HCT116 (cell line): ENCODE data around the gene CNTN5. TPM values are rescaled to one million over a fixed set of nuclear protein-coding genes. Genes with fewer than 3 reads are reported as not detected.

ENCODE experiments used
- ATAC-seq: fragments of 200-7000 bp; cut with Tn5 transposase; 2 replicates; pipeline ENCODE4 v1.9.1; 2020; ENCODE audit warnings: mild to moderate bottlenecking, moderate library complexity
- BruUV-seq: library from RNA; stranded (reverse); fragments of 400-500 nt; replicated peaks from 2 replicates; lab custom pipeline; 2021; lab: Mats Ljungman, UMichigan
- CTCF ChIA-PET: fragments of 300-600 bp; sonication (Branson Sonifier 250); formaldehyde crosslinking; loops from one replicate; lab custom pipeline; 2021; ENCODE audit warnings: antibody characterized with exemption; lab: Charles Lee
- POLR2A ChIA-PET: fragments of 300-600, 350-600 bp; sonication (Branson Sonifier 250); formaldehyde crosslinking; loops from one replicate; lab custom pipeline; 2021; ENCODE audit warnings: antibody characterized with exemption; lab: Charles Lee
- RAD21 ChIA-PET, 2 experiments: fragments of 300-600 bp; sonication (Branson Sonifier 250); formaldehyde crosslinking; loops; one replicate each; lab custom pipeline; 2023; ENCODE audit warnings: low total read pairs in 2 of 2; ENCODE audit not compliant: uncharacterized antibody in 2 of 2, unreplicated experiment in 2 of 2, low non-redundant PET in 1 of 2; lab: Charles Lee
- DNase-seq: peaks from one replicate; pipeline ENCODE4 v3.0.0-alpha.2; 2010; ENCODE audit warnings: low read depth, low spot score
- H2AFZ ChIP-seq: fragments of 200-600 bp; shearing (Covaris generic), sonication (generic); 2 replicates; pipeline ENCODE4 v1.6.1; 2017; ENCODE audit warnings: low read depth, mixed run types, mixed read lengths, antibody characterized with exemption, low read length; ENCODE audit not compliant: poor library complexity, severe bottlenecking
- H3K27ac ChIP-seq: 2 replicates; pipeline ENCODE4 v1.5.1; 2012; ENCODE audit warnings: low read depth, low read length
- H3K27me3 ChIP-seq: fragments of 200-600 bp; sonication (generic); 2 replicates; pipeline ENCODE4 v1.6.1; 2016; ENCODE audit warnings: mixed run types, low read length, mixed read lengths; ENCODE audit not compliant: insufficient read depth
- H3K36me3 ChIP-seq, 2 experiments: fragments of 200-500 bp in 1 of 2; fragments of 200-600 bp in 1 of 2; sonication (Bioruptor generic) in 1 of 2; sonication (generic) in 1 of 2; 2 replicates each; pipeline versions ENCODE4 v1.5.1 to v1.6.1; 2014 to 2016; ENCODE audit warnings: low read length in 2 of 2, inconsistent platforms in 1 of 2, mixed read lengths in 1 of 2, mixed run types in 1 of 2; ENCODE audit not compliant: insufficient read depth in 2 of 2, control insufficient read depth in 1 of 2
- H3K4me1 ChIP-seq, 2 experiments: fragments of 200-600 bp in 1 of 2; sonication (generic) in 1 of 2; 2 replicates each; pipeline versions ENCODE4 v1.5.1 to v1.6.1; 2012 to 2017; ENCODE audit warnings: low read length in 2 of 2, inconsistent platforms in 1 of 2, mild to moderate bottlenecking in 1 of 2, mixed read lengths in 1 of 2, mixed run types in 1 of 2, moderate library complexity in 1 of 2; ENCODE audit not compliant: insufficient read depth in 2 of 2, control insufficient read depth in 1 of 2
- H3K4me2 ChIP-seq: fragments of 200-600 bp; sonication (generic); 2 replicates; pipeline ENCODE4 v1.6.1; 2017; ENCODE audit warnings: mixed run types, low read length, mixed read lengths
- H3K4me3 ChIP-seq, 2 experiments: fragments of 200-600 bp in 1 of 2; sonication (generic) in 1 of 2; replicated peaks in 1 of 2; 2 replicates each; pipeline ENCODE4 v1.5.1; 2011 to 2016; ENCODE audit warnings: low read length in 2 of 2, control low read depth in 1 of 2, low read depth in 1 of 2, mild to moderate bottlenecking in 1 of 2, mixed read lengths in 1 of 2, mixed run types in 1 of 2
- H3K79me2 ChIP-seq: fragments of 200-600 bp; sonication (generic); 2 replicates; pipeline ENCODE4 v1.6.1; 2017; ENCODE audit warnings: mild to moderate bottlenecking, mixed run types, low read length, moderate library complexity, mixed read lengths; ENCODE audit not compliant: insufficient read depth
- H3K9ac ChIP-seq: fragments of 200-600 bp; sonication (generic); 2 replicates; pipeline ENCODE4 v1.6.1; 2016; ENCODE audit warnings: low read length, mixed read lengths
- H3K9me2 ChIP-seq: fragments of 200-600 bp; sonication (generic), shearing (Covaris generic); 2 replicates; pipeline ENCODE4 v1.6.1; 2017; ENCODE audit warnings: mixed run types, mild to moderate bottlenecking, moderate library complexity; ENCODE audit not compliant: insufficient read depth
- H3K9me3 ChIP-seq, 2 experiments: fragments of 200-500 bp in 1 of 2; fragments of 200-600 bp in 1 of 2; sonication (Bioruptor generic) in 1 of 2; sonication (generic) in 1 of 2; 2 replicates each; pipeline ENCODE4 v1.6.1; 2014 to 2017; ENCODE audit warnings: low read length in 2 of 2, mixed read lengths in 2 of 2, inconsistent platforms in 1 of 2, low read depth in 1 of 2, mild to moderate bottlenecking in 1 of 2, mixed run types in 1 of 2, moderate library complexity in 1 of 2; ENCODE audit not compliant: control insufficient read depth in 1 of 2, insufficient read depth in 1 of 2
- H4K20me1 ChIP-seq: fragments of 200-600 bp; sonication (generic), shearing (Covaris generic); 2 replicates; pipeline ENCODE4 v1.6.1; 2017; ENCODE audit warnings: mixed run types, mild to moderate bottlenecking, moderate library complexity; ENCODE audit not compliant: insufficient read depth
- CEBPB ChIP-seq: IDR thresholded peaks from 2 replicates; pipeline ENCODE4 v1.6.1; 2012; ENCODE audit warnings: low read depth
- EZH2phosphoT487 ChIP-seq: fragments of 200-600 bp; IDR thresholded peaks from 2 replicates; pipeline ENCODE4 v1.6.1; 2018; ENCODE audit warnings: antibody characterized with exemption, borderline replicate concordance
- FOSL1 ChIP-seq: IDR thresholded peaks from 2 replicates; pipeline ENCODE4 v1.6.1; 2012; ENCODE audit warnings: low read depth
- POLR2A ChIP-seq: IDR thresholded peaks from 2 replicates; pipeline ENCODE4 v1.7.0; 2011; ENCODE audit warnings: borderline replicate concordance; ENCODE audit not compliant: insufficient read depth, insufficient read length; ENCODE audit errors: extremely low read depth
- POLR2AphosphoS5 ChIP-seq: IDR thresholded peaks from 2 replicates; pipeline ENCODE4 v1.6.1; 2011; ENCODE audit warnings: mild to moderate bottlenecking, low read depth, low read length, moderate library complexity
- SRF ChIP-seq: IDR thresholded peaks from 2 replicates; pipeline ENCODE4 v1.6.1; 2012; ENCODE audit warnings: low read depth
- TCF7L2 ChIP-seq: IDR thresholded peaks from 2 replicates; pipeline ENCODE4 v1.7.0; 2011; ENCODE audit warnings: borderline replicate concordance, inconsistent platforms; ENCODE audit not compliant: insufficient read depth, insufficient read length; ENCODE audit errors: extremely low read depth
- ZFX ChIP-seq: fragments of 450-650 bp; IDR thresholded peaks from 2 replicates; pipeline ENCODE4 v1.6.1; 2017
- intact Hi-C: fragments of 100-400 bp; cut with micrococcal nuclease; formaldehyde crosslinking; loops from 2 replicates; pipeline ENCODE4 v1.10.0; 2022
- total RNA-seq: library from RNA; stranded (reverse); gene quantifications from one replicate; pipeline ENCODE4 v1.2.1, GENCODE V29; 2021; ENCODE audit not compliant: unreplicated experiment
- TF ChIP-seq, protein P1 (sequence below): IDR thresholded peaks from 2 replicates; pipeline ENCODE4 v1.6.1; 2011; ENCODE audit warnings: mild to moderate bottlenecking, low read length, moderate library complexity; ENCODE audit not compliant: insufficient replicate concordance; ENCODE audit errors: extremely low read depth
- TF ChIP-seq, protein P2 (sequence below): IDR thresholded peaks from 2 replicates; pipeline ENCODE4 v1.6.1; 2012
- TF ChIP-seq, protein P3 (sequence below): IDR thresholded peaks from 2 replicates; pipeline ENCODE4 v1.6.1; 2012

The CNTN5 gene
- total RNA-seq, 1 experiment from 2014 or later, result not detected

DNA sequence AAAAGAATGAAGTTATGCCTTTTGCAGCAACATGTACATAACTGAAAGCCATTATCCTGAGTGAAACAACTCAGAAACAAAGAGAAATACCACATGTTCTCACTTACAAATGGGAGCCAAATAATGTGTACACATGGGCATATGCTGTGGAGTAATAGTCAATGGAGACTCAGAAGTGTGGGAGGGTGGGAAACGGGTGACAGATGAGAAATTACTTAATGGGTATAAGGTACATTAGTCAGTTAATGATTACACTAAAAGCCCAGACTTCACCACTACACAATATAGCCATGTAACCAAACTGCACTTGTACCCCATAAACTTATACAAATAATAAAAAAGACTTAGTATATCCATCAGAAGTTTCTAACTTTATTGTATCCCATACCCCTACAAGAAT, 992.3 kb downstream of the CNTN5 start:
- no peak overlapping the region for H2AFZ ChIP-seq
- H3K27me3 ChIP-seq, result no peaks in the 10 kb centered on the region
- H4K20me1 ChIP-seq, result no peaks in the 10 kb centered on the region
- ATAC-seq, result no peak
- H3K9me3 ChIP-seq, result peaks cover 0 to 2% of the 10 kb centered on the region in 2 experiments; a peak in 1 of 4 replicates
- H3K9me2 ChIP-seq, result no peaks in the 10 kb centered on the region
- no peaks in the 10 kb centered on the region for H3K79me2 ChIP-seq
- no peak overlapping the region for H3K4me2 ChIP-seq
- ChIA-PET RAD21 (no interaction called here), CTCF (no interaction called here), POLR2A (no interaction called here)
- H3K9ac ChIP-seq, result no peak overlapping the region
- TF ChIP-seq SRF, result no peak
- TF ChIP-seq, protein P1, sequence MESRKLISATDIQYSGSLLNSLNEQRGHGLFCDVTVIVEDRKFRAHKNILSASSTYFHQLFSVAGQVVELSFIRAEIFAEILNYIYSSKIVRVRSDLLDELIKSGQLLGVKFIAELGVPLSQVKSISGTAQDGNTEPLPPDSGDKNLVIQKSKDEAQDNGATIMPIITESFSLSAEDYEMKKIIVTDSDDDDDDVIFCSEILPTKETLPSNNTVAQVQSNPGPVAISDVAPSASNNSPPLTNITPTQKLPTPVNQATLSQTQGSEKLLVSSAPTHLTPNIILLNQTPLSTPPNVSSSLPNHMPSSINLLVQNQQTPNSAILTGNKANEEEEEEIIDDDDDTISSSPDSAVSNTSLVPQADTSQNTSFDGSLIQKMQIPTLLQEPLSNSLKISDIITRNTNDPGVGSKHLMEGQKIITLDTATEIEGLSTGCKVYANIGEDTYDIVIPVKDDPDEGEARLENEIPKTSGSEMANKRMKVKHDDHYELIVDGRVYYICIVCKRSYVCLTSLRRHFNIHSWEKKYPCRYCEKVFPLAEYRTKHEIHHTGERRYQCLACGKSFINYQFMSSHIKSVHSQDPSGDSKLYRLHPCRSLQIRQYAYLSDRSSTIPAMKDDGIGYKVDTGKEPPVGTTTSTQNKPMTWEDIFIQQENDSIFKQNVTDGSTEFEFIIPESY, result no peak
- TF ChIP-seq TCF7L2, result no peak
- no peak for TF ChIP-seq EZH2phosphoT487
- TF ChIP-seq CEBPB, result no peak
- H3K4me3 ChIP-seq, result no peak overlapping the region
- H3K27ac ChIP-seq, result no peak overlapping the region
- no peaks in the 10 kb centered on the region for H3K36me3 ChIP-seq
- no TSS peak for BruUV-seq
- DNase-seq, result no peak
- intact Hi-C loops, result no loop called here
- no peaks in the 10 kb centered on the region for H3K4me1 ChIP-seq

DNA sequence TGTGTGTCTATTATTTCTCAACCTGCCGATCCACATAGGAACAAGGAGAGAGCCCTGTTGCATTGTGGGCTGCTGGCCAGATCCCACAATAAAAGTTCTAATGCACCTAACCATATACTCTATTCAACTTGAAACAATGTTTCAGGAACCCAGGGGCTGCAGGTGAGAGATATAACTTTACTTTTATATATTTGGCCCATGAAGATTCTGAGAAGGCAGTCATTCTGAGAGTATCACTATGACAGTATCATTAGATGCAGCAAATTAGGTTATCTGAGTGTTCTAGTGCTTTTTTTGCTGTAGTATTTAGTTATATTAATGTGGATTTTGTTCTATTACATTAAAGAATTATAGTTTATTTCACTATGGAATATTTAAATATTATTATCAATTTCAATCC, 1011.2 kb downstream of the CNTN5 start:
- Histone ChIP-seq H3K9me2 (no peaks in the 10 kb centered on the region), H3K9me3 (peaks cover 4% of the 10 kb centered on the region in 2 experiments; a peak in 2 of 4 replicates), H3K4me3 (no peak overlapping the region), H3K9ac (no peak overlapping the region), H3K27ac (no peak overlapping the region), H3K4me1 (no peaks in the 10 kb centered on the region), H3K36me3 (no peaks in the 10 kb centered on the region), H2AFZ (no peak overlapping the region), H4K20me1 (no peaks in the 10 kb centered on the region), H3K79me2 (no peaks in the 10 kb centered on the region), H3K4me2 (no peak overlapping the region), H3K27me3 (no peaks in the 10 kb centered on the region)
- ChIA-PET RAD21 (no interaction called here), CTCF (no interaction called here), POLR2A (no interaction called here)
- BruUV-seq, result no TSS peak
- DNase-seq, result no peak
- ATAC-seq, result no peak
- intact Hi-C loops, result loop anchor here (5.0 kb wide), 1 partner anchor 35 kb away; no protein-coding TSS in a partner anchor
- TF ChIP-seq POLR2AphosphoS5, result no peak
- TF ChIP-seq POLR2A, result no peak
- TF ChIP-seq ZFX, result no peak
- no peak for TF ChIP-seq FOSL1
- TF ChIP-seq, protein P2, sequence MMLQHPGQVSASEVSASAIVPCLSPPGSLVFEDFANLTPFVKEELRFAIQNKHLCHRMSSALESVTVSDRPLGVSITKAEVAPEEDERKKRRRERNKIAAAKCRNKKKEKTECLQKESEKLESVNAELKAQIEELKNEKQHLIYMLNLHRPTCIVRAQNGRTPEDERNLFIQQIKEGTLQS, result no peak
- TF ChIP-seq CEBPB, result no peak
- no peak for TF ChIP-seq SRF
- TF ChIP-seq, protein P3, sequence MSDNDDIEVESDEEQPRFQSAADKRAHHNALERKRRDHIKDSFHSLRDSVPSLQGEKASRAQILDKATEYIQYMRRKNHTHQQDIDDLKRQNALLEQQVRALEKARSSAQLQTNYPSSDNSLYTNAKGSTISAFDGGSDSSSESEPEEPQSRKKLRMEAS, result no peak
- TF ChIP-seq, protein P1, result no peak
